ENCODE data around the gene RBM39. TPM values are rescaled to one million over a fixed set of nuclear protein-coding genes. Genes with fewer than 3 reads are reported as not detected.
"Not testable (repeated sequence)": the region's sequence is repeated elsewhere in the genome, so short reads cannot be mapped to it uniquely, and the experiment has no call there.

Gene RBM39
- total and polyA plus RNA-seq, 10 of the 15 experiments (the other 5 are each of a cell fraction or from before 2014, with no cell fraction given), result 135 to 280 (median 217) TPM

GRCh38 chr20:35762461-35762860 lies 20.4 kb upstream of the RBM39 start:
- TF ChIP-seq JUND (IDR thresholded peaks at IDR 0.05; ENCODE audit: low read depth, low read length), result no peak
- Histone ChIP-seq H3K36me3 (ENCODE audit: control insufficient read depth in 2 of 2, insufficient read depth in 2 of 2, low read length in 1 of 2) (no peaks in the 10 kb centered on the region), H3K79me2 (ENCODE audit: control insufficient read depth, insufficient read depth, low read length) (no peaks in the 10 kb centered on the region), H3K4me2 (ENCODE audit: control insufficient read depth, insufficient read depth) (no peak overlapping the region), H3K4me3 (no peak overlapping the region), H3K27ac (ENCODE audit: control insufficient read depth, insufficient read depth) (no peak overlapping the region), H4K20me1 (ENCODE audit: control insufficient read depth, insufficient read depth) (no peaks in the 10 kb centered on the region), H3K27me3 (replicated peaks in 1 of 2; ENCODE audit: control insufficient read depth in 2 of 2, insufficient read depth in 2 of 2, low read length in 1 of 2) (no peaks in the 10 kb centered on the region), H3K4me1 (ENCODE audit: control insufficient read depth, insufficient read depth, low read length) (peaks cover 6% of the 10 kb centered on the region), H3K9ac (ENCODE audit: control insufficient read depth, insufficient read depth, low read length) (no peak overlapping the region), H2AFZ (ENCODE audit: control insufficient read depth, low read depth, low read length) (no peak overlapping the region), H3K9me3 (replicated peaks; ENCODE audit: control insufficient read depth, insufficient read depth, low read length) (no peaks in the 10 kb centered on the region)
- BruUV-seq (replicated peaks), result no TSS peak
- DNase-seq (ENCODE audit: low read depth, low spot score), result no peak
- SMC1A ChIA-PET (ENCODE audit: uncharacterized antibody, unreplicated experiment), result no interaction called here
- intact Hi-C loops (cut with micrococcal nuclease; ENCODE audit: unreplicated experiment), result no loop called here
- CTCF ChIA-PET, result no interaction called here
- FAIRE-seq, result no peak
- RAD21 ChIA-PET (ENCODE audit: unreplicated experiment), result no interaction called here
- in situ Hi-C loops (cut with MboI), result no loop called here
- no peak for ATAC-seq
- 98% methylated on average over 3 of the region's 3 CpGs for WGBS (ENCODE audit: insufficient coverage, insufficient replicate concordance, low lambda C conversion rate, missing lambda C conversion rate)
- POLR2A ChIA-PET, result interaction anchor here (0.6 to 1.4 kb wide), 2 partner anchors 13 to 18 kb away, joined by 4 to 5 read pairs; no protein-coding TSS in a partner anchor

- H3K27me3 ChIP-seq (replicated peaks in 1 of 2; ENCODE audit: control insufficient read depth in 2 of 2, insufficient read depth in 2 of 2, low read length in 1 of 2); FAIRE-seq; H2AFZ ChIP-seq (ENCODE audit: control insufficient read depth, low read depth, low read length); H3K9me3 ChIP-seq (replicated peaks; ENCODE audit: control insufficient read depth, insufficient read depth, low read length); ATAC-seq; intact Hi-C loops (cut with micrococcal nuclease; ENCODE audit: unreplicated experiment); H3K79me2 ChIP-seq (ENCODE audit: control insufficient read depth, insufficient read depth, low read length); RAD21 ChIA-PET (ENCODE audit: unreplicated experiment); H3K4me2 ChIP-seq (ENCODE audit: control insufficient read depth, insufficient read depth); BruUV-seq (replicated peaks); in situ Hi-C loops (cut with MboI); H3K36me3 ChIP-seq (ENCODE audit: control insufficient read depth in 2 of 2, insufficient read depth in 2 of 2, low read length in 1 of 2); H3K27ac ChIP-seq (ENCODE audit: control insufficient read depth, insufficient read depth); SMC1A ChIA-PET (ENCODE audit: uncharacterized antibody, unreplicated experiment); H3K4me3 ChIP-seq; H3K4me1 ChIP-seq (ENCODE audit: control insufficient read depth, insufficient read depth, low read length); DNase-seq (ENCODE audit: low read depth, low spot score); H4K20me1 ChIP-seq (ENCODE audit: control insufficient read depth, insufficient read depth); POLR2A ChIA-PET; CTCF ChIA-PET; H3K9ac ChIP-seq (ENCODE audit: control insufficient read depth, insufficient read depth, low read length): not testable (repeated sequence)
- WGBS (ENCODE audit: insufficient coverage, insufficient replicate concordance, low lambda C conversion rate, missing lambda C conversion rate), result 78% methylated on average over 11 of the region's 11 CpGs
These were observed 19.5 kb upstream of the RBM39 start for GRCh38 chr20:35761548-35761947.

All from GM12878 (cell line).